ENCODE data around the gene DEF6. TPM values are rescaled to one million over a fixed set of nuclear protein-coding genes. Genes with fewer than 3 reads are reported as not detected.

The DEF6 gene, protein sequence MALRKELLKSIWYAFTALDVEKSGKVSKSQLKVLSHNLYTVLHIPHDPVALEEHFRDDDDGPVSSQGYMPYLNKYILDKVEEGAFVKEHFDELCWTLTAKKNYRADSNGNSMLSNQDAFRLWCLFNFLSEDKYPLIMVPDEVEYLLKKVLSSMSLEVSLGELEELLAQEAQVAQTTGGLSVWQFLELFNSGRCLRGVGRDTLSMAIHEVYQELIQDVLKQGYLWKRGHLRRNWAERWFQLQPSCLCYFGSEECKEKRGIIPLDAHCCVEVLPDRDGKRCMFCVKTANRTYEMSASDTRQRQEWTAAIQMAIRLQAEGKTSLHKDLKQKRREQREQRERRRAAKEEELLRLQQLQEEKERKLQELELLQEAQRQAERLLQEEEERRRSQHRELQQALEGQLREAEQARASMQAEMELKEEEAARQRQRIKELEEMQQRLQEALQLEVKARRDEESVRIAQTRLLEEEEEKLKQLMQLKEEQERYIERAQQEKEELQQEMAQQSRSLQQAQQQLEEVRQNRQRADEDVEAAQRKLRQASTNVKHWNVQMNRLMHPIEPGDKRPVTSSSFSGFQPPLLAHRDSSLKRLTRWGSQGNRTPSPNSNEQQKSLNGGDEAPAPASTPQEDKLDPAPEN
- 100 to 1,000 TPM in 1 of 2 donors, 10 to 100 TPM in 1; 82.3 to 105 TPM for total RNA-seq

DNA sequence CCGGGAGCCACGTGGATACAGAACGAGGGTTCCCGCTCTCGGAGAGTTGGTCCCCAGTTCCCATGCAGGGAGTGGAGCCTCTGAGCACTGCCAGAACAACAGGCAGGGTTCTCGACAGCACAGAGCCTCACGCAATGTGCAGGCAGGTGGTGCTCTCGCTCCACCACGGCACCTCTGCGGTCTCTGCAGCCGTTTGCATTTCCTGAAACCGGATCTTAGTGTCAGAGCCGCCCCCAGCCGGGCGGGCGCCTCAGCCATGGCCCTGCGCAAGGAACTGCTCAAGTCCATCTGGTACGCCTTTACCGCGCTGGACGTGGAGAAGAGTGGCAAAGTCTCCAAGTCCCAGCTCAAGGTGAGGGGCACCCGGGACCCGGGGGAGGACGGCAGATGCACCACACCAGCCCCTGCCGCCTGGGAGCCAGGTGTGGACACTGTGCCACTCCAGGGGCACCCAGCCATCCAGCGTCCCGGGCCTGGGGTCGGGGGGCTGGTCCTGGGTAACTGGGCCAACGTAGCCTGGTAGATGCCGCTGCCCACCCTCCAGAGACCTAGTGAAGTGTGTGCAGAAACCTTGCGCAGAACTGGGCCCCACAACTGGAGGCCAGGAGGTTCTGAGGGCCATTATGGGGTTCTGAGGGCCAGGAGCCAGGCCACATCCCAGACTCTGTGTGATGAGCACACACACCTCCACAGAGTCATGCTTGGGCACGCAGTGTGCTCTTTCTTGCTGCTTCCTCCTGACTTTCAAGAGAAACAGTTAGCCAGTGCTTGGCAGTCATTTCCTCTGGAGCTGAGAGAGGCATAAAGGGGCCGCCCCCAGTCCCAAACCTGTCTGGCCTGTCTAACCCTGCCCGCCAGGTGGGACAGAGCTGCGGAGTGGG, at the start of gene DEF6:
DEF6 (plus strand) TSS at position 218 of the 881 bp plus-strand sequence; CDS start at position 257, 39 bp downstream.
- peak within 1 kb of the TSS; percentile 93 for H3K4me3 Mint-ChIP-seq
- DNase-seq (ENCODE audit: low spot score) (peak; percentile 91), ATAC-seq (peak; percentile 92 to 94)
- peaks cover 35 to 36% of the 10 kb centered on the region in 2 donors for H3K4me1 Mint-ChIP-seq (ENCODE audit: low read depth in 2 of 2)
- peaks cover 11% of the 10 kb centered on the region for H3K36me3 Mint-ChIP-seq
- no peaks in the 10 kb centered on the region for H3K27me3 Mint-ChIP-seq
- H3K9me3 Mint-ChIP-seq, result no peaks in the 10 kb centered on the region
- H3K27ac Mint-ChIP-seq, result peak within 1 kb of the TSS; percentile 89 to 91

DNA sequence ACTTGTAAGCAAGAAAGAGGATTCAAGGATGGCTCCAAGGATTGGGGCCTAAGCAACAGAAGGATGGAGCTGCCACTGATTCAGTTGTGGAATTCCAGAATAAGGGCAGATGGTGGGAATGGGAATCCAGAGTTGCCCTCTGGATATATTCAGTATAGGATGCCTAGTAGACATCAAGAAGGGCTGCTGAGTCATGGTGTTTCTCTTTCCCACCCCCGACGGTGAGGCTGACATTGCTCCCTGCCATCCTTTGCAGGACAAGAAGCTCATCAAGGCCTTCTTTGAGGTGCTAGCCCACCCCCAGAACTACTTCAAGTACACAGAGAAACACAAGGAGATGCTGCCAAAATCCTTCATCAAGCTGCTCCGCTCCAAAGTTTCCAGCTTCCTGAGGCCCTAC, 49.3 kb upstream of the DEF6 start:
- no peaks in the 10 kb centered on the region for H3K9me3 Mint-ChIP-seq
- ATAC-seq (no peak), DNase-seq (ENCODE audit: low spot score) (no peak)
- H3K4me1 Mint-ChIP-seq (ENCODE audit: low read depth in 2 of 2), result peaks cover 13 to 18% of the 10 kb centered on the region in 2 donors
- H3K36me3 Mint-ChIP-seq, result no peaks in the 10 kb centered on the region
- peak overlapping the region; percentile 37 to 43 for H3K27ac Mint-ChIP-seq
- H3K4me3 Mint-ChIP-seq, result peak overlapping the region; percentile 36
- no peaks in the 10 kb centered on the region for H3K27me3 Mint-ChIP-seq

DNA sequence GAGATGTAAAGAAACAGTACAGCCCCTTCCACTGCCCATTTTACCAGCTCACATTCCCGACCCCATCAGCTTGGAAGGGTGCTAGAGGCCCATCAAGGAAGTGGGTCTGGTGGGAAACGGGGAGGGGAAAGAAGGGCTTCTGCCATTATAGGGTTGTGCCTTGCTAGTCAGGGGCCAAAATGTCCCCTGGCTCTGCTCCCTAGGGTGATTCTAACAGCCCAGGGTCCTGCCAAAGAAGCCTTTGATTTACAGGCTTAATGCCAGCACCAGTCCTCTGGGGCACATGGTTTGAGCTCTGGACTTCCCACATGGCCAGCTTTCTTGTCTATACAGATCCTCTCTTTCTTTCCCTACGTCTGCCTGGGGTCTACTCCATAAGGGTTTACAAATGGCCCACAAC, 48.7 kb upstream of the DEF6 start:
- no peak for ATAC-seq
- H3K9me3 Mint-ChIP-seq, result no peaks in the 10 kb centered on the region
- no peaks in the 10 kb centered on the region for H3K36me3 Mint-ChIP-seq
- no peak overlapping the region for H3K4me3 Mint-ChIP-seq
- no peak for DNase-seq (ENCODE audit: low spot score)
- no peaks in the 10 kb centered on the region for H3K27me3 Mint-ChIP-seq
- peak overlapping the region in 1 of 2 donors; percentile 43 for H3K27ac Mint-ChIP-seq
- H3K4me1 Mint-ChIP-seq (ENCODE audit: low read depth in 2 of 2), result peaks cover 14 to 20% of the 10 kb centered on the region in 2 donors

DNA sequence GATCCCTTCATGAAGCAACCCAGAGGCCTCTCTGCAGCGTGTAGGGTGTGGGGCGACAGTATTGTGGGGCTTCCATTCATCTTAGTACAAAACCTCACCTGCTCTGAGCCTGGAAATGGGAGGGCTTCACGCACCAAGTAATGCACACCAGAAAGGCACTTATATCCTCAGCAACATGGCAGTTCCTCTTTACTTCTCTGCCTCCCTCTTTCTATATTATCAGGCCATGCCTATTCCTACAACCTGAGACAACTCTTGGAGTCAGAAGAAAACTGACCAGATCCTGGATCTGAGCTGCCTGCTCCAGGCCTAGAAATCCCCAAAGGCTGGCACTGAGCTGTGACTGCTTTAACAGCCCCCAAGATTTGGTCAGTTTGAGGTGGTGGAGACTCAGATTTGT, 45.7 kb upstream of the DEF6 start:
- Mint-ChIP-seq H3K4me3 (no peak overlapping the region), H3K9me3 (no peaks in the 10 kb centered on the region), H3K36me3 (no peaks in the 10 kb centered on the region), H3K27me3 (no peaks in the 10 kb centered on the region), H3K4me1 (ENCODE audit: low read depth in 2 of 2) (peaks cover 14 to 20% of the 10 kb centered on the region in 2 donors), H3K27ac (no peak overlapping the region)
- DNase-seq (ENCODE audit: low spot score), result no peak
- ATAC-seq, result no peak

DNA sequence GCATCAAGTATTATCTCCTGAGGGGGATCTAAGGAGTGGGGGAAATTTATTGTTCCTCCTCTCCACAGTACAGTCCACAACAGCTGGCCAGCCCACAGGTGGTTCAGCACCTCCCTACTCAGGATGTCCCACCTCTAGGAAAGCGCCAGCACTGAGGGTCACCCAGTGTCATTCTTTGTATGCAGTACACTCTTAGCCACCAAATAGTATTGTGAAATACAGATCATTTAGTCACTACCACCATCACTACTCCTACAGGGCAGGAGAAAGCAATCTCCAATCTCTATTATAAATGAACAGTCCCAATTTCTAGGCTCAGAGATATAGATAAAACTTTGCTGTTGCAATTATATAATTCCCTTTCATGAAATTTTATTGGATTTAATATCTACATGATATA, 44.4 kb upstream of the DEF6 start:
- no peak overlapping the region for H3K4me3 Mint-ChIP-seq
- peak in 1 of 2 donors; percentile 46 for ATAC-seq
- H3K27ac Mint-ChIP-seq, result no peak overlapping the region
- no peaks in the 10 kb centered on the region for H3K36me3 Mint-ChIP-seq
- H3K9me3 Mint-ChIP-seq, result no peaks in the 10 kb centered on the region
- DNase-seq (ENCODE audit: low spot score), result no peak
- H3K4me1 Mint-ChIP-seq (ENCODE audit: low read depth in 2 of 2), result peaks cover 9 to 12% of the 10 kb centered on the region in 2 donors
- H3K27me3 Mint-ChIP-seq, result no peaks in the 10 kb centered on the region

DNA sequence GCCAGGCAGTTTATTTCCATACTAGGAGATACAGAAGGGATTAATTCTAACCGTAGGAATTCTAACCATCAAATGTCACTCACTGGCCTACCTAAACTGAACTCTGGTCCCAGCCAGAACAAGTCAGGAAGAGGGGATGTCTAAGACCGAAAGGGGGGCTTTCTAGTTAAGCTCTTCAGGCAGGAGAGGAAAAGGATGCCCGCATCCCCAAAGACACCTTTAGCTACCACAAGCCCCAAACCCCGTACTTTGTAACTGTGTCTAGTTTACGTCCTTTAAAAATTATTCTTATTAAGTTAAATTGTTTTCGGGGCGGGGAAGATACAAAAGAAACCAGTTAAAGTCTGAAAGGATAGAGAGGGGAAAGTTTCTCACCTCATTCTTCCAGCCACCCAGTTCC, 39.3 kb upstream of the DEF6 start:
- DNase-seq (ENCODE audit: low spot score), result no peak
- H3K27me3 Mint-ChIP-seq, result no peaks in the 10 kb centered on the region
- peak overlapping the region; percentile 93 to 97 for H3K27ac Mint-ChIP-seq
- H3K36me3 Mint-ChIP-seq, result peaks cover 5% of the 10 kb centered on the region
- H3K9me3 Mint-ChIP-seq, result no peaks in the 10 kb centered on the region
- H3K4me3 Mint-ChIP-seq, result peak overlapping the region; percentile 92
- peaks cover 31 to 39% of the 10 kb centered on the region in 2 donors for H3K4me1 Mint-ChIP-seq (ENCODE audit: low read depth in 2 of 2)
- no peak for ATAC-seq

DNA sequence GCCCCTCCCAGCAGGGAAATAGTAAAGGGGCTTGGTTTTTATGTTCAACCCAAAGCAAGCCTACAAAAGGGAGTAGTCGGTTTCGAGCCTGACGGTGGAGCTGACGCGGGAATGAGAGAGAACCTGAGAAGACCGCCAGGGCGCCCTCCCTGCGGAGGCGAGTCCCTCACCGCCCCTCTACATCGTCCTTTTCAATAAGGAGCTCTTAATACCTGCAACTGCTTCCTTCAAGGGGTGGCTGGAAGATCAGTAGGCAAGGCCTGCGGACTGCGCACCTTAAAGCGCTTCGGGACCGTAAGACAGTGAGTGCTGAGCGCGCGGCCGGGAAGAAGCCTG, 38.8 kb upstream of the DEF6 start:
- peaks cover 35 to 42% of the 10 kb centered on the region in 2 donors for H3K4me1 Mint-ChIP-seq (ENCODE audit: low read depth in 2 of 2)

DNA sequence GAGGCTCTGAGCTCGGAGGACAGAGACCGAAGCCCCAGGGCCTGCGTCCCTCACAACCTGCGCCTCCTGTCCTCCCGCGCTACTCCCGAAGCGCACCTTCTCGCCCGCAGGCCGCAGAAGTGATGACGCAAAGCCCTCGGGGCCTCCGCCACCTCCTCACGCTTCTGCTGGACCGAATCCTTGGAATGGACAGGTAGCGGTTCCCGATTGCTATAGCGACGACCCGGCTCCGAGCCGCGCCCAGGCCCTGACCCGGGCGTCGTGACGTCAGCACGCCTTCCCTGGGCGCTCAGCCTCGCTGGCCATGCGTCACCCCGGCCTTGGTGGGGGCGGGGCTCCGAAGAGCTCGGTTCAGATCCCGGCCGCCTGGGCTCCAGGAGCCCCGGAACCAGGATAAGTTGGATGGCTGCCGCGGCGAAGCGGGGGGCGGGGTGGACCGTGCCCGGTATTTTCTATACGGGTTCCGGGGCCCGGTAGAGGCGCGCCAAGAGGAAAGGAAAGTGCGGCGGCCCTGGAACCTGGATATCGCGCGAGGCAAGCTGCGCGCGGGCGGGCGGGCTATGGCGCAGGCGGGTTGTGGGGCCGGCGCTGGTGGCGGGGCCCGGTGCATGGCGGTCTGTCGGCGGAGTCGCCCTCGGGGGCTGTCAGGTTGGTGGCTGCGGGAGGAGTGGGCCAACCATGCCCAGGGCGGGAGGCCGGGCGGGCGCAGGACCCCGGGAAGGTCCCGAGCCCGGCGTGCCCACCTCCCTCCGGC, 38.2 kb upstream of the DEF6 start, which contains the start of gene ZNF76:
ZNF76 (plus strand) TSS at position 542 of the 754 bp plus-strand sequence. CDS start 21,417 bp downstream, outside the sequence.
- Mint-ChIP-seq H3K27me3 (no peaks in the 10 kb centered on the region), H3K9me3 (no peaks in the 10 kb centered on the region), H3K4me1 (ENCODE audit: low read depth in 2 of 2) (peaks cover 40 to 48% of the 10 kb centered on the region in 2 donors), H3K36me3 (peaks cover 5% of the 10 kb centered on the region), H3K27ac (peak within 1 kb of the TSS; percentile 93 to 97), H3K4me3 (peak within 1 kb of the TSS; percentile 92)
- ATAC-seq (peak; percentile 92 to 96), DNase-seq (ENCODE audit: low spot score) (peak; percentile 96)

More for the DNA sequence above, 38.8 kb upstream of the DEF6 start:
- no peaks in the 10 kb centered on the region for H3K27me3 Mint-ChIP-seq
- DNase-seq (ENCODE audit: low spot score) (peak; percentile 65), ATAC-seq (peak; percentile 0 to 17)
- peaks cover 5% of the 10 kb centered on the region for H3K36me3 Mint-ChIP-seq
- no peaks in the 10 kb centered on the region for H3K9me3 Mint-ChIP-seq
- peak overlapping the region; percentile 93 to 97 for H3K27ac Mint-ChIP-seq
- peak overlapping the region; percentile 92 for H3K4me3 Mint-ChIP-seq

DNA sequence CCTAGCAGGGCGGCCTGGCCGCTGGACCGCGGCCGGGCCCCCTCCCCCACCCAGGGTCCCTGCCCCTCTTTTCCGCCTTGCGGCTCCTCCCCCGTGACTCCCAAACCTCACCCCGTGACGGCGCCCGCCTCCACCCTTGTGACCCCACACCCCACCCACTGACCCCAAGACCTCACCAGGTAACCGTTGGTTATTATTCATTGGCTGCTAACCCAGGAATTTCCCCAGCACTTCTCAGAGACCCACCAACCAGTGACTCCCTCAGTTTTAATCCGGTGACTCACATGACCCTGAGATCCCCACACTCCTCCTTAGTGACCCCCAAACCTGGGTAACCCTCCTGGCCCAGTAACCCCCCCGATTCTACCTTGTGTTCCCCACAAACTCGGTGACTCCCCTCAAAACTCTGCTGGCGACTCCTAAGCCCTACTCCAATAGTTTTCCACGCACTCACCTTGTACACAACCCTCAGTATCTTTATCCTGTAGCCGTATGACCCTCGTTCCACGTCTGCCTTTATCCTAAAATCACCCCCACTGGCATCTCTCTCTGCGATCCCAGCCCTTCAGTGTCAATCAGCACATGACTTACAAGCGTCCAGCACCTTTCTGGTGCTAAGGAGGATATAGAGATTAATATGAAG, 37.5 kb upstream of the DEF6 start:
- no peaks in the 10 kb centered on the region for H3K9me3 Mint-ChIP-seq
- DNase-seq (ENCODE audit: low spot score) (peak; percentile 84), ATAC-seq (peak; percentile 75 to 77)
- H3K36me3 Mint-ChIP-seq, result peaks cover 5% of the 10 kb centered on the region
- H3K4me3 Mint-ChIP-seq, result peak overlapping the region; percentile 92
- H3K27ac Mint-ChIP-seq, result peak overlapping the region; percentile 93 to 97
- H3K4me1 Mint-ChIP-seq (ENCODE audit: low read depth in 2 of 2), result peaks cover 45 to 50% of the 10 kb centered on the region in 2 donors
- H3K27me3 Mint-ChIP-seq, result no peaks in the 10 kb centered on the region

DNA sequence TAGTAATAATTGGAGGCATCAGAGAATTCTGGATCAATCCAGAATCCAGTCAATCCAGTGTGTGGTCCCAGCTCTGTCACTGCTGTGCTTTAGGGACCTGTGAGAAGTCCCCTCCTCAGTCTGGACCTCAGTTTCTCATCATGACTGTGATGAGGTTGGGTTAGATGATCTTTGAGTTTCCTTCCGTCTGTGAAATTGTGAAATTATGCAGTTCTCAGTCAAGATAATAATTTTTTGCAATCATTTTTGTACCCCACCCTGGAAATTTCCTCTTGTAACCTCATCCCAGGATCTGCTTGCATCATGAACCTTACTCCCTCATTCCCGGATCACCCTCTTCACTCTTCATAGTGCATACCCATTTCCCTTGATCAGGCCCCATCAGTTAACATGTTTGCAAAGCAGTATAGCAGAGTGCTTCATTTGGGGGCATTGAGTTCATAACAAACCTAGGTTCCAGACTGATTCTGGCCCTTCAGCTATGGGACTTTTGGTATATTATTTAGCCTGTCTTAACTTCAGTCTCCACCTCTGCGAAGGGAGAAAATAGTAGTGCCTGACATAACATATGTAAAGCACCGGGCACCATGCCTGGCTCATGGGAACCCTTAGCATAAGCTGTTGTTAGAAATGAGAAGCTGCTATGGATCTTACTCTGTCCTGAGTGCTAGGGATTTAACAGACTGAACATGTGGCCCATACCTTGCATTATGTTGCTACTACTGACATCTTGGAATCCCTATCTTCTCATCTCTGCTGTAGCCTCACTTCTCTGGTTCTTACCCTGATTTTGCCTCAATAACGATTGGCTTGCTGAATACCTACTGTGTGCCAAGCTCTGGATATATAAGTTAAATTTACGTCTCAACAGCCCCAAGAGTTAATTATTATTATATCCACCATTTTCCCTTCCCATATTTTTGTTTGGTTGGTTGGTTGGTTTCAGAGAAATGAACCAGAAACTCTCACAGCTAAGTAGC, 36.7 kb upstream of the DEF6 start:
- peak overlapping the region; percentile 93 to 97 for H3K27ac Mint-ChIP-seq
- no peaks in the 10 kb centered on the region for H3K27me3 Mint-ChIP-seq
- DNase-seq (ENCODE audit: low spot score) (no peak), ATAC-seq (no peak)
- no peaks in the 10 kb centered on the region for H3K9me3 Mint-ChIP-seq
- H3K36me3 Mint-ChIP-seq, result peaks cover 5% of the 10 kb centered on the region
- peak overlapping the region; percentile 92 for H3K4me3 Mint-ChIP-seq
- H3K4me1 Mint-ChIP-seq (ENCODE audit: low read depth in 2 of 2), result peaks cover 49 to 54% of the 10 kb centered on the region in 2 donors

DNA sequence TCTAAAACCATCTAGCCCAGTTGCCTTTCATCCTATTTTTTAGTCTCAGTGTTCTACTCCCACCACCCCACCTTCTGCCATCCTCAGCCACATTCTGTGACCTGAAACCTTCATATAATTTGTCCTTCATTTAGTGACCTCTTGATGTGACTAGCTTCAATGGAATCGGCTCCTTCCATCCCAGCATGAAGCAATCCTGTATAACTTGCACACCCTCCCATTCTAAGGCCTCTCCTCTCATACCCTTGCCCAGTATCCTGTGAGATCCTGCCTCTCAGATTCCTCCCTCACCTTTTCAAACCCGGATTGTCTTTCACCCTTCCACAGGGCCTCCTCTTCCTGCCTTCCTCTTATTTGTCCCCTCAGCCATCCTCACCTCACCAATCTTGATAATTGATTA, 35.0 kb upstream of the DEF6 start:
- H3K27me3 Mint-ChIP-seq, result no peaks in the 10 kb centered on the region
- ATAC-seq, result no peak
- H3K27ac Mint-ChIP-seq, result peak overlapping the region; percentile 45 to 93
- no peak for DNase-seq (ENCODE audit: low spot score)
- H3K36me3 Mint-ChIP-seq, result peaks cover 5% of the 10 kb centered on the region
- peaks cover 52 to 55% of the 10 kb centered on the region in 2 donors for H3K4me1 Mint-ChIP-seq (ENCODE audit: low read depth in 2 of 2)
- H3K9me3 Mint-ChIP-seq, result no peaks in the 10 kb centered on the region
- no peak overlapping the region for H3K4me3 Mint-ChIP-seq

All from natural killer cell treated with Interleukin-12 subunit alpha and Interleukin-12 subunit beta and Interleukin-15 and Interleukin-18, amount 100 ng/mL, for 72 hours (primary cell).